Measurements from ENCODE around the gene CAT. TPM values are rescaled to one million over a fixed set of nuclear protein-coding genes. Genes with fewer than 3 reads are reported as not detected.

CAT gene
- total RNA-seq, 1 experiment from 2014 or later = 65.9 TPM

- Histone ChIP-seq H3K4me1 (ENCODE audit: control insufficient read depth, insufficient read depth, low read length) (0 out of 2 replicates have a peak, but pooled peaks cover 3% of the 10 kb centered on the region), H3K4me3 (ENCODE audit: low read depth in 2 of 2, low read length in 2 of 2) (no peak overlapping the region), H3K27ac (ENCODE audit: low read length) (no peak overlapping the region), H3K36me3 (ENCODE audit: control insufficient read depth, insufficient read depth, low read length) (peaks cover 46% of the 10 kb centered on the region), H3K27me3 (ENCODE audit: control insufficient read depth, insufficient read depth, low read length) (no peaks in the 10 kb centered on the region), H3K9me3 (ENCODE audit: control insufficient read depth, insufficient read depth, low read depth, low read length) (no peaks in the 10 kb centered on the region)
- no TSS peak for BruUV-seq (replicated peaks)
- in situ Hi-C loops (cut with HindIII; ENCODE audit: low pct_unique_long_range_greater_than_20kb, low sequenced_read_pairs) (no loop called here), intact Hi-C loops (cut with micrococcal nuclease; ENCODE audit: unreplicated experiment) (no loop called here)
- ATAC-seq (no peak), DNase-seq (ENCODE audit: low read depth, low spot score) (no peak)
- ChIA-PET CTCF (no interaction called here), POLR2A (no interaction called here)
- TF ChIP-seq TCF7L2 (IDR thresholded peaks at IDR 0.05; ENCODE audit: low read depth, low read length) (no peak), CTCF (IDR thresholded peaks at IDR 0.05) (no peak), REST (IDR thresholded peaks at IDR 0.05; ENCODE audit: insufficient read depth in 1 of 2, low read depth in 2 of 2, low read length in 1 of 2) (no peak), SIN3A (IDR thresholded peaks at IDR 0.05; ENCODE audit: borderline replicate concordance, insufficient read depth, low read depth, low read length) (no peak), POLR2AphosphoS5 (IDR thresholded peaks at IDR 0.05; ENCODE audit: low read depth, low read length) (no peak)
These were observed 12.3 kb downstream of the CAT start for GRCh38 chr11:34451053-34451452.

DNA sequence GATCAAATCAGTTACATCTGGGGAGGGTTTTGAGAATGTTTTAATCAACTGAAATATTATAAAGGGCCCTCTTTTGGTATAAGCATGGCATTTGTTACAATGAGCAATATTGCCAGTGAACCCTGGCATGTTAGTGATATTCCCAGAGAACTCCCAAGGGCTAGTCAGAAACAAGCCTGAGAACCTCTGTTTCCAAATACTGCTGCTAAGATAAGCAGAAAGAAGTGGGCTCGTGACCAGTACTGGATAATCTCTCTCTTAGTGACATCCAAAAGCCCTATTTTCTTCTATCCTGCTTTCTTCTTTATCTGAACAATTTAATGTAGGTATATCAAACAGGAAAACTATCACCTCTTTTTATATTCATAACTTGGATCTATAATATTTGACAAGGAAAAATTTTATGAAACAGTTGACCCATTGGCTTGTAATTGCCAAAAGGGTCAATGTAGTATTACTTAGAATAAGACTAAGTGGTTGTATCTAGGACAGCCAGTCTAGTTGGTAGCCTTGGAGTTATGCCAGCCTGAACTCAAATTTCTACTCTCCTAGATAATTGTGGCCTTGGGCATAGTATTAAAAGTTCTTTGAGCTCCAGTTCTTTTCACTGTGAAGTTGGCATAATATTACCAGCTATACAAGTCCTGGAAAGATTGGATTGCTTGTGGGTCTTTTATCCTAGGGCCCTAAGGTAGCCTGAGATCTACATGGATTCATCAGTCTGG, 15.7 kb downstream of the CAT start:
- Histone ChIP-seq H3K9me3 (ENCODE audit: control insufficient read depth, insufficient read depth, low read depth, low read length) (no peaks in the 10 kb centered on the region), H3K4me1 (ENCODE audit: control insufficient read depth, insufficient read depth, low read length) (no peaks in the 10 kb centered on the region), H3K36me3 (ENCODE audit: control insufficient read depth, insufficient read depth, low read length) (peaks cover 52% of the 10 kb centered on the region), H3K4me3 (ENCODE audit: low read depth in 2 of 2, low read length in 2 of 2) (no peak overlapping the region), H3K27ac (ENCODE audit: low read length) (no peak overlapping the region), H3K27me3 (ENCODE audit: control insufficient read depth, insufficient read depth, low read length) (no peaks in the 10 kb centered on the region)
- BruUV-seq (replicated peaks) = no TSS peak
- in situ Hi-C loops (cut with HindIII; ENCODE audit: low pct_unique_long_range_greater_than_20kb, low sequenced_read_pairs) = no loop called here
- TF ChIP-seq POLR2AphosphoS5 (IDR thresholded peaks at IDR 0.05; ENCODE audit: low read depth, low read length) (no peak), SIN3A (IDR thresholded peaks at IDR 0.05; ENCODE audit: borderline replicate concordance, insufficient read depth, low read depth, low read length) (no peak), CTCF (IDR thresholded peaks at IDR 0.05) (no peak), REST (IDR thresholded peaks at IDR 0.05; ENCODE audit: insufficient read depth in 1 of 2, low read depth in 2 of 2, low read length in 1 of 2) (no peak), TCF7L2 (IDR thresholded peaks at IDR 0.05; ENCODE audit: low read depth, low read length) (no peak)
- ChIA-PET CTCF (interaction anchor here (0.6 kb wide), 1 partner anchor 75 kb away, joined by 4 read pairs; no protein-coding TSS in a partner anchor), POLR2A (interaction anchor here (0.7 kb wide), 1 partner anchor 52 kb away, joined by 11 read pairs; no protein-coding TSS in a partner anchor)
- ATAC-seq = no peak
- intact Hi-C loops (cut with micrococcal nuclease; ENCODE audit: unreplicated experiment) = no loop called here
- DNase-seq (ENCODE audit: low read depth, low spot score) = no peak
